ENCODE results near the gene EPOP.

The EPOP gene

DNA sequence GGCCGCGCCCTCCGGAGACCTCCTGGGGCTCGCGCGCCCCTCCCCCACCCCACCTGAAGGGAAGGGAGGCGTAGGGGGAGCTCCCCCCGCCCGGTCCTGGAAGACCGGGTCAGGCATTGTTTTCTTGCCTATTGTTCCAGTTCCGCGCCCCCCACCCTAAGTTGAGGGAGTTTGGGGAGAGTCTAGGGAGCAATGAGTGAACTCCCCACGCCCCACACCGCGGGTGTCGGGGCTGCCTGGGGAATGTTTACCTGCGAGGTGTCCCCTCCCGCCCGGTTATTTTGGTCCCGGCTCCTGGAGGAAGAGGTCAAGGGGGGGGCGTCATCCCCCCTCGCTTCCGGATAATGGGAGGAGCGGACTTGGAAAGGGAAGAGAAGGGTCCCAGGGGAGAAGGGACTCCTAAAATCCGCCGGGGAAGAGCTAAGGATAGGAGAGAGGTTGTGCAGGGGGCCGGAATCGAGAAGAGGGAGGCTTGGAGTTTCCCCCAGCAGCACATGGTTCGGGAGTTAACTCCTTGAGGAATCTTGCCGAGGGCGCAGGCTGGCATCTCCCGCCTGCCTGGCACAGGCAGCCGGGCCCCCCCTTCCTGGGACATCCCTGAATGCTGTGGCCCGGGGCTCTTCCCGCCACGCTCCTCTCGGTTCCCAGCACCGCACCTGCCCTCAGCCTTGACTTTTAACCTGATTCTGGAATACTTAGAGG, 31.2 kb upstream of the EPOP start:
- peak; percentile 71 for DNase-seq (ENCODE audit: low spot score)

DNA sequence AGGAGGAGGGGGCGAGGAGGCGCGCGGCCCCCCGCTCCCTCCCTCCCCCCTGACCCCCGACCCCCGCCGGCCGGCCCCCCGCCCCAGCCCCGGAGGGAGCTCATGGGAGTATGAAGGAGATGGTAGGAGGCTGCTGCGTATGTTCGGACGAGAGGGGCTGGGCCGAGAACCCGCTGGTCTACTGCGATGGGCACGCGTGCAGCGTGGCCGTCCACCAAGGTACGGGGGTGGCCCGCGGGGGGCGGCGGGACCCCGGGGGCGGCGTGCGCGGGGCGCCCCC, 30.7 kb upstream of the EPOP start:
- no peak for DNase-seq (ENCODE audit: low spot score)

- DNase-seq (ENCODE audit: low spot score), result peak; percentile 72
Measured at GRCh38 chr17:38704606-38705522, 30.1 kb upstream of the EPOP start, which contains the start of gene MLLT6. MLLT6 (plus strand) TSS chr17:38705273; CDS start chr17:38705633, 360 bp downstream.

DNA sequence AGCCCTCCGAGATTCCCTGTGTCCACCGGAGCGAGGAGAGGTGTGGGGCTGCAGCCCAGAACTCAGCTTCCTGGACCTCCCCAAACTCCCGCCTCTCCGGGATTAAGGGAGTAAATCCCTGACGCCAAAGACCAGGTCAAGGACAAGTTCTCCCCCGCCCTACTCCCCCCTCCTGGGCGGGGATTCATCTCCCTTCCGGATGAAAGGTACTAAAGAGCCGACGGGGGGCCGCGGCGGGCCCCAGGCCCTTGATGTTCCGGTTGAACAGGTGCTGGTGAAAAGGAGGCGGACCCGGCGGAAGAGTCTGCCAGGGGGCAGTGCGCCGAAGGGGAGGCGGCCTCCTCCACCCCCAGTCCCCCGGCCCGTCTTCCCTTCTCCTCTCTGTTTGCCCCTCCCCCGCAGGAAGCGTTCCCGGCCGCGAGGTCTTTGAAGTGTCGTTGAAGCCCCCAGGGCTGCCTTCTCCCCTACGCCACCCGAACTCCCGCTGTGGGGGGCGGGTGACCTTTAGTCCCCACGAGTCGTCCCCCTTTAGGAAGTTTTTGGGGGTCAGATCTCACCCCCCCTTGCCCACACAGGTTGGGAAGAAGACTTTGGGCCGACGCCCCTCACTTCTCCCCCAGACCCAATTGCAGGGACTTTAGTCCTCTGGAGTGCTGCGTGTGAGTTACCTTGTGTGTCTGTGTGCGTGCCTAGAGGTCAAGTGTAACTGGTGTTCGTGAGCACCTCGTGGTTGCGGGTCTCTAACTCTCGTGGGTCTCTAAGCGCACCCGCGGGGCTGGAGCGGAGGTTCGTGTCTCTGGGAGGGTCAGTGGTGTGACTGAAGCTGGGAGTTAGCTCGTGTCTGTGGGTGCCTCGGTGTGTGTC, 29.2 kb upstream of the EPOP start:
- DNase-seq (ENCODE audit: low spot score), result peak; percentile 85

DNA sequence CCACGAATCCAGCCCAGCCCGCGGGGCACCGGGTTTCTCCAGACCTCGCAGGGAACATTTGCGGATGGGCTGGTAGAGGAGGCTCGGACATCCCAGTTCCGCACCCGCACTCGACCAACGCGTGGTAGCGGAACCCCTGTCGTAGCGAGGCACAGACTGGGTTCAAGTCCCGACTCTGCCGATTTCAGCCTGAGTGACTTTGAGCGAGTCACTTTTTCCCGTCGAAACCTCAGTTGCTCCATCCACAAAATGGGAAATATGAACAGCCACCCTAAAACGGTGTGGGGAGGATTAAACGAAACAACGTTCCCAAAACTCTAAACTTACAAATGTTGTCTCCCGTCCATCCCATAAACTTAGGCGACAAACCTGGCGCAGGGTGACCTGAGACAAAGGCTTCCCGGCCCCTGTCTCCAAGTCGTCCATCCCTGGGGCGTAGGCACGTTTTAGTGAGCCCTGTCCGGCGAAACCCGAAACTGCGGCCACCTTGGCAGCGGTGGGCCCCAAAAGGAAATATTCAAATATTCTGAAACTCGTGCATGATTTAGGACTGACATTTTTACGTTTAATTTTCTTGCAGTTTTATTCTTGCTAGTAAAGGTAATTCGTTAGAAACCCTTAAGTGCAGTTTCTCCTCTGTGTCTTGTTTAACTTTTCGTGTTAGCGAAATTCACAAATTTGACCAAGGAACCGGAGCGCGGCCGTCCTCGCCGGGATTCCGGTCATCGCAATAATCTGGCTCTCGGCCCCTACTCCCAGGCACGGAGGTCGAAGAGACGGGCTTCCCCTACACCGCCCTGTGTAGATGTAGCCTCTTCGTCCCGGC, 28.4 kb upstream of the EPOP start:
- no peak for DNase-seq (ENCODE audit: low spot score)

GRCh38 chr17:38702166-38702915, 27.6 kb upstream of the EPOP start:
- peak; percentile 82 for DNase-seq (ENCODE audit: low spot score)

GRCh38 chr17:38701504-38702165, 26.9 kb upstream of the EPOP start:
- DNase-seq (ENCODE audit: low spot score), result peak; percentile 55

DNA sequence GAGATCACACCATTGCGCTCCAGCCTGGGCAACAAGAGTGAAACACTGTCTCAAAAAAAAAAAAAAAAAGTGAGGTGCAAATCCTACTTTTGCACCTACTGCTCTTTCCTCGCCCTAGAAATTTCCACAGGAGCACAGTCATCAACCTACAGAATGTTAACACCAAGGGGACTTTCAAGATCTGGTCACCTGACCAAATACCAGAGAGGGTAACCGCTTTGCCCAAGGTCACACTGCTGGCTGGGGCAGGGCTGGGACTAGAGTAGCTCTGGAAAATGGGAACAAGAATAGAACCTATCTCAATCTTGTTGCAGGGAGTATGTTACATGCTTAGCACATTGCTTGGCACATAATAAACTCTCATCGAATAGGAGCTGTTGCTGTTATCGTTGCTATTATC, 24.0 kb upstream of the EPOP start:
- DNase-seq (ENCODE audit: low spot score), result no peak

GRCh38 chr17:38697061-38697820, 22.5 kb upstream of the EPOP start:
- DNase-seq (ENCODE audit: low spot score), result no peak

DNA sequence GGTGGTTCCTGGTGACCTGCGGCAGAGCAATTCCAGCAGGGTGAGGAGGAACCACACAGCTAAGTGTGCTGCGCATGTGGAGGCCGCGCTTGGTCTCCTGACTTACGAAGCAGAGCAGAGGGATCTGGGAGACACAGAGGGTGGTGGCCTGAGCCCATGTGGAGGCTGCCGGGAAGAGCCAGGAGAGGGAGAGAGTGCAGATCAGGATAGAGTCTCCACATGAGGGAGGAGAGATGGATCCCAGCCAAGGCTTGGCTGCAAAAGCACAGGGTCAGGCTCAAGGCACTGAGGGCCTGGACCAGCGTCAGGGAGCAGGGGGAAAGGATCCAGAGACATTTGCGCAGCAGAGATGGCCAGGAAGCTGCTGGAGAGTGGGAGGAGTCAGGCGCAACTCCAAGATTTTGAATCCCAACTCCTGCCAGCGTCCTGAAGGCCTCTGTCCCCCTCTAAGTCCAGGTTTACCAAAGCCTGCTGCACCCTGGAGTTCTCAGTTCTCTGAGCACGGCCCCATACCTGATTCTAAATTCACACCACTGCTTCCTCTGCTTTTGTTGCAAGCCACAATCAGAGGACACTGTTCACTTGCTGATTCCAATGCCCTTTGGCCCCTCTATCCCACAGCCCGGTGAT, 19.1 kb upstream of the EPOP start:
- no peak for DNase-seq (ENCODE audit: low spot score)

GRCh38 chr17:38691154-38691553, 16.4 kb upstream of the EPOP start:
- no peak for DNase-seq (ENCODE audit: low spot score)

DNA sequence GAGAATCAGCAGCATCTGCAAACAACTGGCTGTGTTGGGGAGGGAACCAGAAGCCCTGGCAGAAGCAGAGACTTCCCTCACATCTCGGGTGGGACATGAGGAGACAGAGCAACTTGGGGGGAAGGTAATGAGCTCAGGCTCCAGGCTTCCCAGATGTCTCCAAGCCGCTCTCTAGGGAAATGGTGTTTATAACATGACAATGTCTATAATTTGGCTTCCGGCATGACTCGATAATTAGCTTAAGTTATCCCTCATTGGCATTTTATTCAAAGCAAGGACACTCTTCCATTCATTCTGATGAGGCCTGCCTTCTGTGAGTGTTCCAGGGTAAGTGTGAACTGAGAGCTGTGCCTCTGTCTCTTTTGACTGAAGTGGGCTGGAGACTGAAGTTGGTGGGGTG, 15.6 kb upstream of the EPOP start:
- no peak for DNase-seq (ENCODE audit: low spot score)

- no peak for DNase-seq (ENCODE audit: low spot score)
Measured at GRCh38 chr17:38687286-38687685, 12.5 kb upstream of the EPOP start.

- no peak for DNase-seq (ENCODE audit: low spot score)
Measured at GRCh38 chr17:38685491-38685890, 10.7 kb upstream of the EPOP start.

GRCh38 chr17:38681096-38681495, 6.3 kb upstream of the EPOP start:
- DNase-seq (ENCODE audit: low spot score), result no peak

- DNase-seq (ENCODE audit: low spot score), result no peak
Measured at GRCh38 chr17:38677819-38678218, 3.1 kb upstream of the EPOP start.

- peak; percentile 81 for DNase-seq (ENCODE audit: low spot score)
Measured at GRCh38 chr17:38676706-38677504, 2.1 kb upstream of the EPOP start.

All from SK-N-DZ (cell line).